Sigmoid colon (tissue), 4 donors: ENCODE data around the gene MYO1H.

Source experiments
- CTCF ChIP-seq, 4 experiments: fragments of 450-650 bp in 3 of 4; fragments of 200-600 bp in 1 of 4; IDR thresholded peaks; one replicate each; pipeline ENCODE4 v1.5.1; 2016 to 2019; ENCODE audit warnings: antibody characterized with exemption in 4 of 4, mild to moderate bottlenecking in 3 of 4, moderate library complexity in 2 of 4
- EP300 ChIP-seq, 4 donors: sonication (generic); formaldehyde crosslinking; IDR thresholded peaks; one replicate each; pipeline ENCODE4 v1.6.1; 2017; ENCODE audit warnings: antibody characterized with exemption in 4 of 4
- POLR2A ChIP-seq, 2 donors: fragments of 450-650 bp; IDR thresholded peaks; one replicate each; pipeline ENCODE4 v1.6.1; 2016; ENCODE audit warnings: antibody characterized with exemption in 2 of 2, mild to moderate bottlenecking in 2 of 2, moderate library complexity in 2 of 2

- TF ChIP-seq CTCF (IDR thresholded peaks at IDR 0.05) (no peak), POLR2A (IDR thresholded peaks at IDR 0.05) (no peak), EP300 (IDR thresholded peaks at IDR 0.05) (no peak)
These were observed 2.3 kb upstream of the MYO1H start for GRCh38 chr12:109345428-109345827.
